GM23338 (cell line): ENCODE measurements around the gene WDR53. TPM values are rescaled to one million over a fixed set of nuclear protein-coding genes. Genes with fewer than 3 reads are reported as not detected.

ENCODE experiments used
- ATAC-seq: fragments of 200-7000 bp; cut with Tn5 transposase; 3 replicates; pipeline ENCODE4 v1.9.1; 2020
- DNase-seq: peaks from one replicate; pipeline ENCODE4 v3.0.0-alpha.2; 2015; ENCODE audit warnings: low spot score
- H2AFZ ChIP-seq: fragments of 200-600 bp; sonication (generic); 2 replicates; pipeline ENCODE4 v1.8.0; 2016; ENCODE audit warnings: antibody characterized with exemption, mild to moderate bottlenecking, moderate library complexity
- H3F3A ChIP-seq: fragments of 200-600 bp; sonication (generic); replicated peaks from 2 replicates; pipeline ENCODE4 v1.8.0; 2017; ENCODE audit warnings: antibody characterized with exemption, mixed run types, low read depth
- H3K27ac ChIP-seq: fragments of 200-600 bp; sonication (generic); 2 replicates; pipeline ENCODE4 v1.6.1; 2016; ENCODE audit warnings: low read depth
- H3K27me3 ChIP-seq: fragments of 200-600 bp; sonication (generic); 2 replicates; pipeline ENCODE4 v1.8.0; 2016; ENCODE audit warnings: mild to moderate bottlenecking, mixed run types, moderate library complexity; ENCODE audit not compliant: insufficient read depth
- H3K36me3 ChIP-seq: fragments of 200-600 bp; sonication (generic); 2 replicates; pipeline ENCODE4 v1.8.0; 2016; ENCODE audit warnings: mild to moderate bottlenecking; ENCODE audit not compliant: insufficient read depth
- H3K4me1 ChIP-seq: fragments of 200-600 bp; sonication (generic); 2 replicates; pipeline ENCODE4 v1.8.0; 2016; ENCODE audit warnings: mild to moderate bottlenecking, moderate library complexity; ENCODE audit not compliant: insufficient read depth
- H3K4me2 ChIP-seq: fragments of 200-600 bp; sonication (generic); 2 replicates; pipeline ENCODE4 v1.7.1; 2017; ENCODE audit warnings: mixed run types
- H3K4me3 ChIP-seq: fragments of 200-600 bp; sonication (generic); 2 replicates; pipeline ENCODE4 v1.6.1; 2016; ENCODE audit warnings: mixed run types
- H3K79me2 ChIP-seq: fragments of 200-600 bp; sonication (generic); replicated peaks from 2 replicates; pipeline ENCODE4 v1.8.0; 2017; ENCODE audit warnings: mild to moderate bottlenecking; ENCODE audit not compliant: insufficient read depth
- H3K9me2 ChIP-seq: fragments of 200-600 bp; sonication (generic); 2 replicates; pipeline ENCODE4 v1.8.0; 2017; ENCODE audit not compliant: insufficient read depth
- H4K20me1 ChIP-seq: fragments of 200-600 bp; sonication (generic); replicated peaks from 2 replicates; pipeline ENCODE4 v1.8.0; 2017; ENCODE audit warnings: mild to moderate bottlenecking; ENCODE audit not compliant: insufficient read depth
- H3K27ac Mint-ChIP-seq: 2 replicates; pipeline ENCODE4 v1.8.0; 2020; ENCODE audit warnings: inconsistent platforms, mild to moderate bottlenecking, moderate library complexity, mixed read lengths
- H3K27me3 Mint-ChIP-seq: 3 replicates; pipeline ENCODE4 v1.8.0; 2022; ENCODE audit warnings: low read depth, mild to moderate bottlenecking, moderate library complexity, mixed read lengths, inconsistent platforms; ENCODE audit not compliant: insufficient read depth, poor library complexity
- H3K36me3 Mint-ChIP-seq: 3 replicates; pipeline ENCODE4 v1.8.0; 2021; ENCODE audit warnings: low read depth, mild to moderate bottlenecking, inconsistent platforms, moderate library complexity, mixed read lengths
- H3K4me1 Mint-ChIP-seq: 3 replicates; pipeline ENCODE4 v1.8.0; 2020; ENCODE audit warnings: mild to moderate bottlenecking, inconsistent platforms, mixed read lengths
- H3K4me3 Mint-ChIP-seq: 3 replicates; pipeline ENCODE4 v1.8.0; 2021; ENCODE audit warnings: moderate library complexity, mild to moderate bottlenecking, inconsistent platforms, mixed read lengths
- H3K9me3 Mint-ChIP-seq: 3 replicates; pipeline ENCODE4 v1.8.0; 2020; ENCODE audit warnings: moderate library complexity, mild to moderate bottlenecking, inconsistent platforms, mixed read lengths
- CREB1 ChIP-seq: fragments of 250-450 bp; sonication (Bioruptor Pico); IDR thresholded peaks from 2 replicates; pipeline ENCODE4 v1.5.0; 2020; ENCODE audit warnings: low read depth, mild to moderate bottlenecking, moderate library complexity
- EZH2 ChIP-seq: fragments of 200-600 bp; sonication (generic); IDR thresholded peaks from one replicate; pipeline ENCODE4 v1.8.0; 2017; ENCODE audit warnings: antibody characterized with exemption, mild to moderate bottlenecking, low read depth; ENCODE audit not compliant: unreplicated experiment
- EZH2phosphoT487 ChIP-seq: fragments of 200-600 bp; sonication (generic); IDR thresholded peaks from one replicate; pipeline ENCODE4 v1.8.1; 2018; ENCODE audit warnings: antibody characterized with exemption; ENCODE audit not compliant: unreplicated experiment
- JUNB ChIP-seq: IDR thresholded peaks from one replicate; pipeline ENCODE4 v1.6.1; 2016; ENCODE audit warnings: antibody characterized with exemption; ENCODE audit not compliant: unreplicated experiment
- NANOG ChIP-seq: IDR thresholded peaks from 2 replicates; pipeline ENCODE4 v1.6.1; 2016; ENCODE audit warnings: antibody characterized with exemption, borderline replicate concordance
- POLR2AphosphoS5 ChIP-seq: IDR thresholded peaks from 2 replicates; pipeline ENCODE4 v1.6.1; 2016; ENCODE audit warnings: antibody characterized with exemption, low read depth
- STAT1 ChIP-seq: IDR thresholded peaks from one replicate; pipeline ENCODE4 v1.6.1; 2016; ENCODE audit warnings: antibody characterized with exemption; ENCODE audit not compliant: unreplicated experiment
- ZNF114 ChIP-seq: fragments of 250-450 bp; sonication (Bioruptor Pico); IDR thresholded peaks from 2 replicates; pipeline ENCODE4 v1.5.0; 2020; ENCODE audit warnings: mild to moderate bottlenecking, moderate library complexity
- ZNF331 ChIP-seq: fragments of 250-450 bp; sonication (Bioruptor Pico); IDR thresholded peaks from 2 replicates; pipeline ENCODE4 v1.5.0; 2020; ENCODE audit warnings: low read depth, mild to moderate bottlenecking, moderate library complexity
- polyA plus RNA-seq: library from polyadenylated mRNA; unstranded; fragments of >200 nt; fragmentation: Nextera tagmentation; extraction: Ambion mirVana; gene quantifications from 2 replicates; pipeline ENCODE4 v1.2.1, GENCODE V29; 2016
- total RNA-seq: library from RNA; depleted of rRNA; stranded (reverse); fragments of >200 nt; shearing (Covaris generic); gene quantifications from 2 replicates; pipeline ENCODE4 v1.2.3, GENCODE V29; 2014
- TF ChIP-seq, protein P1 (sequence below): IDR thresholded peaks from one replicate; pipeline ENCODE4 v1.6.1; 2018; ENCODE audit warnings: antibody characterized with exemption; ENCODE audit not compliant: unreplicated experiment
- TF ChIP-seq, protein P2 (sequence below): IDR thresholded peaks from 2 replicates; pipeline ENCODE4 v1.6.1; 2016; ENCODE audit warnings: antibody characterized with exemption
- TF ChIP-seq, protein P3 (sequence below): fragments of 250-450 bp; sonication (Bioruptor Pico); IDR thresholded peaks from 2 replicates; pipeline ENCODE4 v1.5.0; 2020; ENCODE audit warnings: mild to moderate bottlenecking, moderate library complexity
- TF ChIP-seq, protein P4 (sequence below), 2 experiments: fragments of 200-600 bp in 1 of 2; sonication (generic) in 1 of 2; conservative IDR thresholded peaks; 2 replicates each; pipeline versions ENCODE4 v1.5.1 to v1.6.1; 2016 to 2017; ENCODE audit warnings: antibody characterized with exemption in 2 of 2, low read depth in 2 of 2, mild to moderate bottlenecking in 2 of 2, moderate library complexity in 1 of 2

Gene WDR53
- total and polyA plus RNA-seq, 2 experiments from 2014 or later, result 6.8 to 29.7 TPM

GRCh38 chr3:196531418-196531817 is 36.9 kb downstream of the WDR53 start:
- no peak for ATAC-seq
- Histone ChIP-seq H3K79me2 (no peaks in the 10 kb centered on the region), H3K4me2 (no peak overlapping the region), H4K20me1 (no peaks in the 10 kb centered on the region), H3K9me2 (no peaks in the 10 kb centered on the region), H3F3A (no peaks in the 10 kb centered on the region; the same call in 1 of the 2 replicates), H3K4me1 (no peaks in the 10 kb centered on the region; the same call in 1 of the 2 replicates), H3K36me3 (no peaks in the 10 kb centered on the region), H3K27me3 (no peaks in the 10 kb centered on the region), H3K27ac (no peak overlapping the region), H2AFZ (no peak overlapping the region), H3K4me3 (no peak overlapping the region)
- H3K36me3 Mint-ChIP-seq, result peaks cover 11% of the 10 kb centered on the region
- peaks cover 13% of the 10 kb centered on the region for H3K4me1 Mint-ChIP-seq
- no peak for DNase-seq
- H3K4me3 Mint-ChIP-seq, result no peak overlapping the region
- no peak overlapping the region for H3K27ac Mint-ChIP-seq
- TF ChIP-seq ZNF331 (CRISPR knock-in tag) (no peak), NANOG (no peak), STAT1 (no peak), EZH2 (no peak), JUNB (no peak), POLR2AphosphoS5 (no peak), CREB1 (CRISPR knock-in tag) (no peak), EZH2phosphoT487 (no peak), ZNF114 (CRISPR knock-in tag) (no peak)
- TF ChIP-seq, protein P1, sequence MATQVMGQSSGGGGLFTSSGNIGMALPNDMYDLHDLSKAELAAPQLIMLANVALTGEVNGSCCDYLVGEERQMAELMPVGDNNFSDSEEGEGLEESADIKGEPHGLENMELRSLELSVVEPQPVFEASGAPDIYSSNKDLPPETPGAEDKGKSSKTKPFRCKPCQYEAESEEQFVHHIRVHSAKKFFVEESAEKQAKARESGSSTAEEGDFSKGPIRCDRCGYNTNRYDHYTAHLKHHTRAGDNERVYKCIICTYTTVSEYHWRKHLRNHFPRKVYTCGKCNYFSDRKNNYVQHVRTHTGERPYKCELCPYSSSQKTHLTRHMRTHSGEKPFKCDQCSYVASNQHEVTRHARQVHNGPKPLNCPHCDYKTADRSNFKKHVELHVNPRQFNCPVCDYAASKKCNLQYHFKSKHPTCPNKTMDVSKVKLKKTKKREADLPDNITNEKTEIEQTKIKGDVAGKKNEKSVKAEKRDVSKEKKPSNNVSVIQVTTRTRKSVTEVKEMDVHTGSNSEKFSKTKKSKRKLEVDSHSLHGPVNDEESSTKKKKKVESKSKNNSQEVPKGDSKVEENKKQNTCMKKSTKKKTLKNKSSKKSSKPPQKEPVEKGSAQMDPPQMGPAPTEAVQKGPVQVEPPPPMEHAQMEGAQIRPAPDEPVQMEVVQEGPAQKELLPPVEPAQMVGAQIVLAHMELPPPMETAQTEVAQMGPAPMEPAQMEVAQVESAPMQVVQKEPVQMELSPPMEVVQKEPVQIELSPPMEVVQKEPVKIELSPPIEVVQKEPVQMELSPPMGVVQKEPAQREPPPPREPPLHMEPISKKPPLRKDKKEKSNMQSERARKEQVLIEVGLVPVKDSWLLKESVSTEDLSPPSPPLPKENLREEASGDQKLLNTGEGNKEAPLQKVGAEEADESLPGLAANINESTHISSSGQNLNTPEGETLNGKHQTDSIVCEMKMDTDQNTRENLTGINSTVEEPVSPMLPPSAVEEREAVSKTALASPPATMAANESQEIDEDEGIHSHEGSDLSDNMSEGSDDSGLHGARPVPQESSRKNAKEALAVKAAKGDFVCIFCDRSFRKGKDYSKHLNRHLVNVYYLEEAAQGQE, result no peak
- TF ChIP-seq, protein P2, sequence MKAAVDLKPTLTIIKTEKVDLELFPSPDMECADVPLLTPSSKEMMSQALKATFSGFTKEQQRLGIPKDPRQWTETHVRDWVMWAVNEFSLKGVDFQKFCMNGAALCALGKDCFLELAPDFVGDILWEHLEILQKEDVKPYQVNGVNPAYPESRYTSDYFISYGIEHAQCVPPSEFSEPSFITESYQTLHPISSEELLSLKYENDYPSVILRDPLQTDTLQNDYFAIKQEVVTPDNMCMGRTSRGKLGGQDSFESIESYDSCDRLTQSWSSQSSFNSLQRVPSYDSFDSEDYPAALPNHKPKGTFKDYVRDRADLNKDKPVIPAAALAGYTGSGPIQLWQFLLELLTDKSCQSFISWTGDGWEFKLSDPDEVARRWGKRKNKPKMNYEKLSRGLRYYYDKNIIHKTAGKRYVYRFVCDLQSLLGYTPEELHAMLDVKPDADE, result no peak
- TF ChIP-seq, protein P3, sequence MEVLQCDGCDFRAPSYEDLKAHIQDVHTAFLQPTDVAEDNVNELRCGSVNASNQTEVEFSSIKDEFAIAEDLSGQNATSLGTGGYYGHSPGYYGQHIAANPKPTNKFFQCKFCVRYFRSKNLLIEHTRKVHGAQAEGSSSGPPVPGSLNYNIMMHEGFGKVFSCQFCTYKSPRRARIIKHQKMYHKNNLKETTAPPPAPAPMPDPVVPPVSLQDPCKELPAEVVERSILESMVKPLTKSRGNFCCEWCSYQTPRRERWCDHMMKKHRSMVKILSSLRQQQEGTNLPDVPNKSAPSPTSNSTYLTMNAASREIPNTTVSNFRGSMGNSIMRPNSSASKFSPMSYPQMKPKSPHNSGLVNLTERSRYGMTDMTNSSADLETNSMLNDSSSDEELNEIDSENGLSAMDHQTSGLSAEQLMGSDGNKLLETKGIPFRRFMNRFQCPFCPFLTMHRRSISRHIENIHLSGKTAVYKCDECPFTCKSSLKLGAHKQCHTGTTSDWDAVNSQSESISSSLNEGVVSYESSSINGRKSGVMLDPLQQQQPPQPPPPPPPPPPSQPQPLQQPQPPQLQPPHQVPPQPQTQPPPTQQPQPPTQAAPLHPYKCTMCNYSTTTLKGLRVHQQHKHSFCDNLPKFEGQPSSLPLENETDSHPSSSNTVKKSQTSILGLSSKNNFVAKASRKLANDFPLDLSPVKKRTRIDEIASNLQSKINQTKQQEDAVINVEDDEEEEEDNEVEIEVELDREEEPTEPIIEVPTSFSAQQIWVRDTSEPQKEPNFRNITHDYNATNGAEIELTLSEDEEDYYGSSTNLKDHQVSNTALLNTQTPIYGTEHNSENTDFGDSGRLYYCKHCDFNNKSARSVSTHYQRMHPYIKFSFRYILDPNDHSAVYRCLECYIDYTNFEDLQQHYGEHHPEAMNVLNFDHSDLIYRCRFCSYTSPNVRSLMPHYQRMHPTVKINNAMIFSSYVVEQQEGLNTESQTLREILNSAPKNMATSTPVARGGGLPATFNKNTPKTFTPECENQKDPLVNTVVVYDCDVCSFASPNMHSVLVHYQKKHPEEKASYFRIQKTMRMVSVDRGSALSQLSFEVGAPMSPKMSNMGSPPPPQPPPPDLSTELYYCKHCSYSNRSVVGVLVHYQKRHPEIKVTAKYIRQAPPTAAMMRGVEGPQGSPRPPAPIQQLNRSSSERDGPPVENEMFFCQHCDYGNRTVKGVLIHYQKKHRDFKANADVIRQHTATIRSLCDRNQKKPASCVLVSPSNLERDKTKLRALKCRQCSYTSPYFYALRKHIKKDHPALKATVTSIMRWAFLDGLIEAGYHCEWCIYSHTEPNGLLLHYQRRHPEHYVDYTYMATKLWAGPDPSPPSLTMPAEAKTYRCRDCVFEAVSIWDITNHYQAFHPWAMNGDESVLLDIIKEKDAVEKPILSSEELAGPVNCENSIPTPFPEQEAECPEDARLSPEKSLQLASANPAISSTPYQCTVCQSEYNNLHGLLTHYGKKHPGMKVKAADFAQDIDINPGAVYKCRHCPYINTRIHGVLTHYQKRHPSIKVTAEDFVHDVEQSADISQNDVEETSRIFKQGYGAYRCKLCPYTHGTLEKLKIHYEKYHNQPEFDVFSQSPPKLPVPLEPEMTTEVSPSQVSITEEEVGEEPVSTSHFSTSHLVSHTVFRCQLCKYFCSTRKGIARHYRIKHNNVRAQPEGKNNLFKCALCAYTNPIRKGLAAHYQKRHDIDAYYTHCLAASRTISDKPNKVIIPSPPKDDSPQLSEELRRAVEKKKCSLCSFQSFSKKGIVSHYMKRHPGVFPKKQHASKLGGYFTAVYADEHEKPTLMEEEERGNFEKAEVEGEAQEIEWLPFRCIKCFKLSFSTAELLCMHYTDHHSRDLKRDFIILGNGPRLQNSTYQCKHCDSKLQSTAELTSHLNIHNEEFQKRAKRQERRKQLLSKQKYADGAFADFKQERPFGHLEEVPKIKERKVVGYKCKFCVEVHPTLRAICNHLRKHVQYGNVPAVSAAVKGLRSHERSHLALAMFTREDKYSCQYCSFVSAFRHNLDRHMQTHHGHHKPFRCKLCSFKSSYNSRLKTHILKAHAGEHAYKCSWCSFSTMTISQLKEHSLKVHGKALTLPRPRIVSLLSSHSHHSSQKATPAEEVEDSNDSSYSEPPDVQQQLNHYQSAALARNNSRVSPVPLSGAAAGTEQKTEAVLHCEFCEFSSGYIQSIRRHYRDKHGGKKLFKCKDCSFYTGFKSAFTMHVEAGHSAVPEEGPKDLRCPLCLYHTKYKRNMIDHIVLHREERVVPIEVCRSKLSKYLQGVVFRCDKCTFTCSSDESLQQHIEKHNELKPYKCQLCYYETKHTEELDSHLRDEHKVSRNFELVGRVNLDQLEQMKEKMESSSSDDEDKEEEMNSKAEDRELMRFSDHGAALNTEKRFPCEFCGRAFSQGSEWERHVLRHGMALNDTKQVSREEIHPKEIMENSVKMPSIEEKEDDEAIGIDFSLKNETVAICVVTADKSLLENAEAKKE (CRISPR knock-in tag), result no peak
- TF ChIP-seq, protein P4, sequence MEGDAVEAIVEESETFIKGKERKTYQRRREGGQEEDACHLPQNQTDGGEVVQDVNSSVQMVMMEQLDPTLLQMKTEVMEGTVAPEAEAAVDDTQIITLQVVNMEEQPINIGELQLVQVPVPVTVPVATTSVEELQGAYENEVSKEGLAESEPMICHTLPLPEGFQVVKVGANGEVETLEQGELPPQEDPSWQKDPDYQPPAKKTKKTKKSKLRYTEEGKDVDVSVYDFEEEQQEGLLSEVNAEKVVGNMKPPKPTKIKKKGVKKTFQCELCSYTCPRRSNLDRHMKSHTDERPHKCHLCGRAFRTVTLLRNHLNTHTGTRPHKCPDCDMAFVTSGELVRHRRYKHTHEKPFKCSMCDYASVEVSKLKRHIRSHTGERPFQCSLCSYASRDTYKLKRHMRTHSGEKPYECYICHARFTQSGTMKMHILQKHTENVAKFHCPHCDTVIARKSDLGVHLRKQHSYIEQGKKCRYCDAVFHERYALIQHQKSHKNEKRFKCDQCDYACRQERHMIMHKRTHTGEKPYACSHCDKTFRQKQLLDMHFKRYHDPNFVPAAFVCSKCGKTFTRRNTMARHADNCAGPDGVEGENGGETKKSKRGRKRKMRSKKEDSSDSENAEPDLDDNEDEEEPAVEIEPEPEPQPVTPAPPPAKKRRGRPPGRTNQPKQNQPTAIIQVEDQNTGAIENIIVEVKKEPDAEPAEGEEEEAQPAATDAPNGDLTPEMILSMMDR (conservative IDR thresholded peaks at IDR 0.05; ENCODE audit: low read depth in 2 of 2), result no peak
- H3K27me3 Mint-ChIP-seq, result peaks cover 10% of the 10 kb centered on the region
- H3K9me3 Mint-ChIP-seq, result peaks cover 20% of the 10 kb centered on the region
